HL-60 (cell line): Measurements from ENCODE around the gene CDHR4.
A peak's percentile ranks its signal among the peaks of the same experiment; 100 is the strongest.

Experiments
- DNase-seq, 2 experiments: peaks; one replicate each; pipeline ENCODE4 v3.0.0-alpha.2; 2010 to 2020; ENCODE audit warnings: low read depth in 1 of 2, low spot score in 1 of 2
- H3K27ac ChIP-seq: fragments of 250-450 bp; sonication (Bioruptor Pico); replicated peaks from 2 replicates; pipeline ENCODE4 v1.5.1; 2020; ENCODE audit warnings: mild to moderate bottlenecking, moderate library complexity
- H3K27me3 ChIP-seq: fragments of 250-450 bp; sonication (Bioruptor Pico); 2 replicates; pipeline ENCODE4 v1.5.1; 2021; ENCODE audit warnings: mild to moderate bottlenecking, moderate library complexity; ENCODE audit not compliant: insufficient read depth, poor library complexity, severe bottlenecking
- H3K4me3 ChIP-seq: replicated peaks from 2 replicates; pipeline ENCODE4 v1.5.1; 2011; ENCODE audit warnings: mild to moderate bottlenecking, control low read depth, low read length; ENCODE audit not compliant: insufficient read depth
- CTCF ChIP-seq: IDR thresholded peaks from one replicate; pipeline ENCODE4 v1.5.1; 2011; ENCODE audit warnings: low read length, control low read depth, inconsistent platforms; ENCODE audit not compliant: insufficient read depth
- GABPA ChIP-seq: IDR thresholded peaks from 2 replicates; pipeline ENCODE4 v1.6.1; 2012; ENCODE audit warnings: low read depth
- POLR2AphosphoS5 ChIP-seq: IDR thresholded peaks from 2 replicates; pipeline ENCODE4 v1.6.1; 2012; ENCODE audit warnings: low read depth
- REST ChIP-seq: IDR thresholded peaks from 2 replicates; pipeline ENCODE4 v1.6.1; 2012; ENCODE audit warnings: low read depth; ENCODE audit not compliant: insufficient replicate concordance
- SPI1 ChIP-seq: IDR thresholded peaks from 2 replicates; pipeline ENCODE4 v1.6.1; 2012; ENCODE audit warnings: low read depth, mild to moderate bottlenecking, borderline replicate concordance

CDHR4 gene

GRCh38 chr3:49840388-49840787, 40.7 kb upstream of the CDHR4 start:
- no peak overlapping the region for H3K27ac ChIP-seq
- no peak for DNase-seq
- H3K4me3 ChIP-seq = no peak overlapping the region
- TF ChIP-seq GABPA = no peak
- TF ChIP-seq SPI1 = no peak
- TF ChIP-seq POLR2AphosphoS5 = no peak
- TF ChIP-seq CTCF = no peak
- TF ChIP-seq REST = no peak
- no peaks in the 10 kb centered on the region for H3K27me3 ChIP-seq

GRCh38 chr3:49839193-49839809, 39.6 kb upstream of the CDHR4 start:
- no peaks in the 10 kb centered on the region for H3K27me3 ChIP-seq
- no peak for TF ChIP-seq REST
- peak; percentile 91 for TF ChIP-seq CTCF
- H3K4me3 ChIP-seq = no peak overlapping the region
- H3K27ac ChIP-seq = no peak overlapping the region
- DNase-seq = peak; percentile 43 to 82

- H3K4me3 ChIP-seq = no peak overlapping the region
Measured at GRCh38 chr3:49831341-49831740, 31.7 kb upstream of the CDHR4 start.

More at GRCh38 chr3:49831341-49831740, 31.7 kb upstream of the CDHR4 start:
- TF ChIP-seq GABPA = no peak
- no peak for TF ChIP-seq REST
- no peak for TF ChIP-seq CTCF
- no peak for TF ChIP-seq POLR2AphosphoS5
- TF ChIP-seq SPI1 = no peak
- Histone ChIP-seq H3K27me3 (no peaks in the 10 kb centered on the region), H3K27ac (no peak overlapping the region)
- peak in 1 of 2 experiments; percentile 48 for DNase-seq
